Chondrocyte (in vitro differentiated cells): ENCODE data around the gene RECQL5. TPM values are rescaled to one million over a fixed set of nuclear protein-coding genes. Genes with fewer than 3 reads are reported as not detected.

ENCODE experiments used
- DNase-seq: peaks from one replicate; pipeline ENCODE4 v3.0.0; 2021; ENCODE audit warnings: mixed read lengths, low spot score
- H3K27ac Mint-ChIP-seq: one replicate; pipeline ENCODE4 v1.8.0; 2021; ENCODE audit warnings: mild to moderate bottlenecking, moderate library complexity, mixed read lengths; ENCODE audit not compliant: unreplicated experiment
- H3K27me3 Mint-ChIP-seq: 2 replicates; pipeline ENCODE4 v1.8.0; 2021; ENCODE audit warnings: low read depth, mixed read lengths
- H3K36me3 Mint-ChIP-seq: 2 replicates; pipeline ENCODE4 v1.8.0; 2021; ENCODE audit warnings: low read depth, mixed read lengths
- H3K4me1 Mint-ChIP-seq: 2 replicates; pipeline ENCODE4 v1.8.0; 2021; ENCODE audit warnings: low read depth, mild to moderate bottlenecking, mixed read lengths
- H3K4me3 Mint-ChIP-seq: one replicate; pipeline ENCODE4 v1.8.0; 2021; ENCODE audit warnings: mild to moderate bottlenecking, moderate library complexity, mixed read lengths; ENCODE audit not compliant: unreplicated experiment
- H3K9me3 Mint-ChIP-seq: 2 replicates; pipeline ENCODE4 v1.8.0; 2021; ENCODE audit warnings: low read depth, mixed read lengths
- total RNA-seq: library from RNA; stranded (reverse); gene quantifications from 3 replicates; pipeline ENCODE4 v1.2.1, GENCODE V29; 2021
- TF ChIP-seq, protein P1 (sequence below): fragments of 200-600 bp; sonication (generic); IDR thresholded peaks from 2 replicates; pipeline ENCODE4 v1.5.0; 2021; ENCODE audit warnings: antibody characterized with exemption, mild to moderate bottlenecking, moderate library complexity

The RECQL5 gene
- total RNA-seq, 1 donor from 2014 or later: 20.4 TPM

DNA sequence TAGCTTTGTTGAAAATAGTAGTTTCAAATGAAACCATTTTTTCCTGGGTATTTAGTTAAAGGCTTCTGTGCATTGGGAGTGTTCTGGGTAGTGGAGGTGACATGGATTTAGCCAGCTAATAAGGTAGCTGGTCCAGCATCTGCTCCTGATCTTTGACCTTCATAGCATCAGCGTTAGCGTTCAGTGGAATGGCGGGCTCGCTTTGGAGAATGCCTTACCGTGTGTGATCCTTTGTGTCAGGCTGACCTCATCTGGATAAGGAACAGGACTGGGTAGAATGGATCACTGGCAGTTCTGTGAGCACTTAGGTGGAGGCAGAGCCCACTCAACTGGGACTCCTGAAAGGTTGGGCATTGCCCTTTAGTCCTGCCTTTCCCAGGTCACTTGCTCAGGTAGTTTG is 3.9 kb upstream of the RECQL5 start:
- no peaks in the 10 kb centered on the region for H3K27me3 Mint-ChIP-seq
- H3K4me1 Mint-ChIP-seq: peaks cover 23% of the 10 kb centered on the region
- no peak overlapping the region for H3K4me3 Mint-ChIP-seq
- no peak for DNase-seq
- no peak overlapping the region for H3K27ac Mint-ChIP-seq
- peaks cover 13% of the 10 kb centered on the region for H3K36me3 Mint-ChIP-seq
- TF ChIP-seq, protein P1, sequence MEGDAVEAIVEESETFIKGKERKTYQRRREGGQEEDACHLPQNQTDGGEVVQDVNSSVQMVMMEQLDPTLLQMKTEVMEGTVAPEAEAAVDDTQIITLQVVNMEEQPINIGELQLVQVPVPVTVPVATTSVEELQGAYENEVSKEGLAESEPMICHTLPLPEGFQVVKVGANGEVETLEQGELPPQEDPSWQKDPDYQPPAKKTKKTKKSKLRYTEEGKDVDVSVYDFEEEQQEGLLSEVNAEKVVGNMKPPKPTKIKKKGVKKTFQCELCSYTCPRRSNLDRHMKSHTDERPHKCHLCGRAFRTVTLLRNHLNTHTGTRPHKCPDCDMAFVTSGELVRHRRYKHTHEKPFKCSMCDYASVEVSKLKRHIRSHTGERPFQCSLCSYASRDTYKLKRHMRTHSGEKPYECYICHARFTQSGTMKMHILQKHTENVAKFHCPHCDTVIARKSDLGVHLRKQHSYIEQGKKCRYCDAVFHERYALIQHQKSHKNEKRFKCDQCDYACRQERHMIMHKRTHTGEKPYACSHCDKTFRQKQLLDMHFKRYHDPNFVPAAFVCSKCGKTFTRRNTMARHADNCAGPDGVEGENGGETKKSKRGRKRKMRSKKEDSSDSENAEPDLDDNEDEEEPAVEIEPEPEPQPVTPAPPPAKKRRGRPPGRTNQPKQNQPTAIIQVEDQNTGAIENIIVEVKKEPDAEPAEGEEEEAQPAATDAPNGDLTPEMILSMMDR: no peak
- no peaks in the 10 kb centered on the region for H3K9me3 Mint-ChIP-seq

DNA sequence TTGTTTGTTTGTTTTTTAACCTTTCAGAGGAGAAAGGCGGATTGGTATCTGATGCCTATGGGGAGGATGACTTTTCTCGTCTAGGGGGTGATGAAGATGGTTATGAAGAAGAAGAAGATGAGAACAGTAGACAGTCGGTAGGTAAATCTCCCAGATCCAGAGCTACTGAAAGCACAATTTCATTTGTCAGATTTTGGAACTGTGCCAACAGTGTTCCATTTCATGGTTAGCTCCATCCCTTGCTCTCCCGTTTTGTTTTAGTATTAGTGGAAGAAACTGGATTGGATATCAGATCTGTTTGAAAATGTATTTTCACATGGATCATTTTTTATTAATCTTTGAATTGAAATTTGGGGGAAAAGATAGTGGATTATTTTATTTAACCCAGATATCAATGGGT is 1.5 kb upstream of the RECQL5 start:
- TF ChIP-seq, protein P1: no peak
- Mint-ChIP-seq H3K4me1 (peaks cover 24% of the 10 kb centered on the region), H3K27ac (no peak overlapping the region)

DNA sequence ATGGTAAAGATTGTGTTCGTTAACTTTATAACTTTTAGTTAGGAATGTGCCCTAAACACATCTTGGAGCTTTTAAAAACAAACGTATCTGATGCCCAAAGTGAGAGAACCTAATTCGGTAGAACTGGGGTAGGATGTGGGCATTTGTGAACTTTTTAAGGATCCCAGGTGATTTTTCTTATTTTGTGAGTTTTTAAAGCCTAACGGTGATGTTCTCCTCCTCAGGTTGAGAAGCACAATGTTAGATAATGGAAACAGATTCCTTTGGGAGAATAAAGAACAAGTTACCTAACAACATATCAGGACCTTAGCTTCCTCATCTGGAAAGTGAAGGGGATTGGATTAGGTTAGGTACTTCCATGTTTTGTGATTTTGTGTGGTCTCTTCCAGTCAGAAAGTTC is 871 bp upstream of the RECQL5 start:
- Mint-ChIP-seq H3K9me3 (no peaks in the 10 kb centered on the region), H3K4me1 (peaks cover 24% of the 10 kb centered on the region), H3K27ac (no peak overlapping the region), H3K27me3 (no peaks in the 10 kb centered on the region), H3K4me3 (no peak overlapping the region), H3K36me3 (peaks cover 13% of the 10 kb centered on the region)
- TF ChIP-seq, protein P1: no peak
- no peak for DNase-seq

More for the DNA sequence above, 1.5 kb upstream of the RECQL5 start:
- Mint-ChIP-seq H3K4me3 (no peak overlapping the region), H3K36me3 (peaks cover 13% of the 10 kb centered on the region), H3K27me3 (no peaks in the 10 kb centered on the region), H3K9me3 (no peaks in the 10 kb centered on the region)
- DNase-seq: no peak

DNA sequence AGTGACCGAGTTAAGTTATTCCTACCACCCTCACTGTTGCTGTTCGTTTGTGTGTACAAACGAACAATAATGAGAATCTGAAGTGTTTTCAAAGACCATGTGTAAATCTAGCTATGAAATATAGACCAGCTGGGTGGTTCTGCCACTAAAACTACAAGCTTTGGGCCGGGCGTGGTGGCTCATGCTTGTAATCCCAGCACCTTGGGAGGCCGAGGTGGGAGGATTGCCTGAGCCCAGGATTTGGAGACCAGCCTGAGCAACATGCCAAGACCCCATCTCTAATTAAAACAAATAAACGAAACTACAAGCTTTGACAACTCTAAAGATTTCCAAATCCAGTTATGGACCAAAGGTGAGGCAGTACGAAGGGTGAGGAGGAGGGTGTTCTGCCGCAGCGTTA is 973 bp downstream of the RECQL5 start:
- H3K27me3 Mint-ChIP-seq: no peaks in the 10 kb centered on the region
- DNase-seq: no peak
- peaks cover 24% of the 10 kb centered on the region for H3K4me1 Mint-ChIP-seq
- no peaks in the 10 kb centered on the region for H3K9me3 Mint-ChIP-seq
- H3K4me3 Mint-ChIP-seq: no peak overlapping the region
- peaks cover 18% of the 10 kb centered on the region for H3K36me3 Mint-ChIP-seq
- peak overlapping the region; percentile 4 for H3K27ac Mint-ChIP-seq
- TF ChIP-seq, protein P1: no peak

DNA sequence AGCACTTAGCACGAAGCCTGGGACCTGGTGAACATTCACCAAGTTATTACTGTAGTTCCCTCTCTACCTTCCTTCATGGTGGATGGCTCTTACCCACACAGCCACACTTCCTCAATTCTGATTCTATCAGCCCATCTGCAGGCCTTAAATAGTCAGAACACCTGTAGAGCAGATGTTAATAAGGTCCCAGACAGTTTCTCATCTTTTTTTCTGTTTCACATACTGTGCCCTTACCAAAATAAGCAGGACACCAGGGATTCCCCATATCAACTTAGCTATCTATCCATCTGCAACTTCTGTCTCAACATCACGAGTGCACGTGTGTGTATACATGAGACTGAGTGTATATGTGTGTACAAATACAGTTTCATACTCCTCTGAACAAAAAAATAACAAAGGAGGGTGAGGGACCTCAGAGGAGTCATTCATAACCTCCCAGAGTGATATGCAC is 2.8 kb downstream of the RECQL5 start:
- TF ChIP-seq, protein P1: no peak
- Mint-ChIP-seq H3K36me3 (peaks cover 10% of the 10 kb centered on the region), H3K9me3 (no peaks in the 10 kb centered on the region), H3K27me3 (no peaks in the 10 kb centered on the region), H3K4me3 (no peak overlapping the region), H3K27ac (no peak overlapping the region), H3K4me1 (peaks cover 17% of the 10 kb centered on the region)
- DNase-seq: no peak
